HG03521 (cell line): Measurements from ENCODE around the gene CTDSP2.
"Not testable (repeated sequence)": the region's sequence is repeated elsewhere in the genome, so short reads cannot be mapped to it uniquely, and the experiment has no call there.

ENCODE experiments used
- ATAC-seq: cut with Tn5 transposase; IDR thresholded peaks from one replicate; pipeline ENCODE4 v1.9.1; 2021; ENCODE audit warnings: mild to moderate bottlenecking, moderate library complexity; ENCODE audit not compliant: unreplicated experiment

The CTDSP2 gene

GRCh38 chr12:57836442-57837375, 9.8 kb downstream of the CTDSP2 start:
- no peak for ATAC-seq

DNA sequence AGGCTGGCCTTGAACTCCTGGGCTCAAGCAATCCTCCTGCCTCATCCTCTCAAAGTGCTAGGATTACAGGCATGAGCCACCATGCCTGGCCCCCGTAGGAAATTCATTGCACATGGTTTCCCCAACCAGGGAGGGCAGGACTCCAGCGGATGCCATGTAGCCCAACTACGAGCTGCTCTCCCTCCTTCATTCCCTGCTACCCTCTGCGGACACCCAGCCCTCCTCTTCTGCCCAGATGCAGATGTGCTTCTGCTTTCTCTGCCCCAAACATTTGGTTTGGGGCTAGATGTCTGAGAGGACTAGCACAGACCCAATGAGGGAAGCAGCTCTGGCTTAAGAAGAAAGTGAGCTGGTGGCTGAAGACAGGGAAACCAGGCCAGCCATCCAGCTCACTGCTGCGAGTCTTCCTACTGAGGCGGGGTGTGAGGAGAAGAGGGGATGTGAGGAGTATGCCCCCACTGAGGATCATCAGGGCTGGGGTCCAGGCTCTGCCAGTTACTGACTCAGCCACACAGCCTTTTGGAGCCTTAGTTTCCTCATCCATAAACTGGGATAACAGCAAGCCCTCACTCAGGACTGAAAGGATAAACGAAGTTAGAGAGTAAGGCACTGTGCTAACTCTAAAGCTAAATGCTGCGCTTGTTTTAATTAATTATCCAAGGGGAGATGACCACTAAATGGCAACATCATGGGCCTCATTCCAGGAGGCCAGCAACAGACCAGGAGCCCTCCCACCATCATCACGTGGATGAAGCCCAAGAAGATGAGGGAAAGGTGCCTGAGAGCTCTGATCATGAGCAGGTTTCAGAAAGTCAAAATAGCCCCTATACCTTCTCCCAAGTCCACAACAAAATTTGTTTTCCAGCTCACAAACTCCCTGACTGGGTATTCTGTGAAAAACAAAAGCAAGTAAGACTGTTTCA, 10.9 kb downstream of the CTDSP2 start:
- no peak for ATAC-seq

GRCh38 chr12:57834086-57834876, 12.2 kb downstream of the CTDSP2 start:
- ATAC-seq = no peak

- no peak for ATAC-seq
These were observed 12.9 kb downstream of the CTDSP2 start for GRCh38 chr12:57833672-57834071.

DNA sequence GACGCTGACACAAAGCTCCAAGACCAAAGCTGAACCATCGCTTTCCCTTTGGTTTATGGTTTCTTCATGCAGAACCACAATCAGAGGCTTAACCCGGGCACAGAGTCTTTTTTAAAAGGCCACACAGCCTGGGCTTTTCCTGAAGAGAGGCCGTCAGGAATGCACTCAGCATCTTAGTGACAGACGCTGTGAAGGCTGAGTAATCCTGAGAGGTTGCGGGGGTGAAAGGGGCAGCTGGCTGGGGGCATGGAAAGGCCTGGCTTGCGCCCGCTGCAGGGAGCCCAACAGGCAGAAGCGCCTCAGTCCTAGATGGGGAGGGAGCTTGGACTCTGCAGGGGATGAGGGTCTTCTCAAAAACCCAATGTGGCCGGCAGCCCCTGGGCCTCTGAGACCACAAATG, 13.6 kb downstream of the CTDSP2 start:
- ATAC-seq = no peak

DNA sequence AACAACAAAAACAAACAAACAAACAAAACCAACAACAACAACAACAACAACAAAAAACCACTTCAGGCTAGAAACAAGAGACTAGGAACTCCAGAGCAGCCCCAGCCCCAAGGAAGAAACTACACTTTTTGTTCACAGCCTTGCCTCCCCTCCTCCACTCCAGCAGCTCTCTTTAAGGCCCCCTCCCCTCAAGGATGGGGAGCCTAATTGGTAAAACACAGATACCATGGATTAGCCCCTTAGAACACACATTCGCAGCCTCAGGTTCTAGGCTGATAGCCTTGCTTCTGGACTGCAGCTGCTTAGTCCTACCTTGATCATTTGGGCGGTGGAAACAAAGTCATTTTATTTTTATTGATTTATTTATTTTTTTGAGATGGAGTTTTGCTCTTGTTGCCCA, 16.1 kb downstream of the CTDSP2 start:
- ATAC-seq = no peak

- no peak for ATAC-seq
These were observed 17.3 kb downstream of the CTDSP2 start for GRCh38 chr12:57829025-57829777.

- no peak for ATAC-seq
These were observed 19.6 kb downstream of the CTDSP2 start for GRCh38 chr12:57826966-57827365.

DNA sequence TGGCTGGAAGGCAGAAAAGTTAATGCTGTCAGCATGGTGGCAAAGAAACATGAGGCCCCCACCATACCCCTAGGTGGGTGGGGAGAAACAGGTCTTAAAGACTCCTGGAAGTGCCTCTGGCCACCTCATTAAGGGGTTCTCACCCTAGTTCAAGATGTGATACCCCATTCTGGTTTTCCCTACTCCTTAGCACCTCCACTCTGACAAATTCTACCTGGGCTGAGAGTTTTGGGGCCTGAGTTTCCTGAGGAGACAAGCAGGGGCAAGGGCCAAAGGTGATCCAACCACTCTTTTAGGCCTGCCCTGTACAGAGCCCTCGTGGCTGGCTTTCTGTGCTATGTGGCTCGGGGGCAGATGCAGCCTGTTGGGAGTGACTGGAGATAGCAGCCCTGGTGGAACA, 20.1 kb downstream of the CTDSP2 start:
- ATAC-seq = no peak

DNA sequence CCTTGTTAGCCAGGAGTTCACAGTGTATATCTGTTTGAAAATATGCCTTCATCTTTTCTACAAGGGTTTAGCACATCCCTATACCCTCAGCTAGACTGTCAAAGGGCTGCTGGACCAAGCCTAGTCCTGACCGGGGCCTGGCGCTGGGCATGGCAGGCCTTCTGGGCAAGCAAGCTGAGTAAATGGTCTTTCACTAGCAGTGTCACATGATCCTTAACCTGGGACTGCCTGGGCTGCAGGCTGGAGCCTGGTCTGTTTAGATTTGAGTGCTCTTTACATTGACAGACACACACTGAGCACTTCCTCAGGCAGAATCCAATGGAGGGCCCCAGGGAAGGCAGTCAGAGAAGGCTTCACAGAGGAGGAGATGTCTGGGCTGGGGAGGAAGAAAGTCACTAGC, 21.1 kb downstream of the CTDSP2 start:
- no peak for ATAC-seq

DNA sequence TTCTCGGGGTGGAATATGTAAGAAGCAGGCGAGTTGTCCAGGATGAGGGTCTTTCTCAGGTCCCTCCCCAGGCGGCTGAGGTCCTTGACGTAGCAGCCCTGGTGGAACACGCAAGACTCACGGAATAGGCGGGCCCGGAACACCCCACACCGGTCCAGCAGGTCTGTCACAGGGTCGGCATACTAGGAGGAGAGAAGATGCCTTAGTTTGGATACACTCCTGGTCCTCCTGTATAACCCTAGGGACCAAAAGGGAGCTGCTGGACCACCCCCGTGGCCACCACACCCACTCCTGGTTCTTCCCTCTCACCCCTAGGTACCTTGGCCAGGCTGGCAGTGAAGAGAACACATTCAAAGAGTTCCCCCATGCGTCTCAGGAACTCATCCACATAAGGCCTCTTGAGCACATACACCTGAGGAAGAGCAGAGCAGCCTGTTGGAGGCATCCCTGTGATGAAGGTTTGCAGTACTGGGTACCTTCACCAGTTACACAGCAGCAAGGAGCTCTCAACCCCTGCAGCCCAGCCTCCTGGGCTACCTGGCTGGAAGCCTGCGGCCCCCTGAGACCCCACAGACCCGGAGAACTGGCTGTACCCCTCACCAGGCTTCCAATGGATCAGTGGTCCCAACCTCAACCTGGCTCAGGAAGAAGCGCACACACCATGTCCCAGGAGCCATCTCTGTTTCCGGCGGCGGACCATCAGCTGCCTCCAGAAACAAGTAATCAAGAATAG, 22.5 kb downstream of the CTDSP2 start:
- no peak for ATAC-seq

GRCh38 chr12:57823131-57823907, 23.2 kb downstream of the CTDSP2 start:
- no peak for ATAC-seq

DNA sequence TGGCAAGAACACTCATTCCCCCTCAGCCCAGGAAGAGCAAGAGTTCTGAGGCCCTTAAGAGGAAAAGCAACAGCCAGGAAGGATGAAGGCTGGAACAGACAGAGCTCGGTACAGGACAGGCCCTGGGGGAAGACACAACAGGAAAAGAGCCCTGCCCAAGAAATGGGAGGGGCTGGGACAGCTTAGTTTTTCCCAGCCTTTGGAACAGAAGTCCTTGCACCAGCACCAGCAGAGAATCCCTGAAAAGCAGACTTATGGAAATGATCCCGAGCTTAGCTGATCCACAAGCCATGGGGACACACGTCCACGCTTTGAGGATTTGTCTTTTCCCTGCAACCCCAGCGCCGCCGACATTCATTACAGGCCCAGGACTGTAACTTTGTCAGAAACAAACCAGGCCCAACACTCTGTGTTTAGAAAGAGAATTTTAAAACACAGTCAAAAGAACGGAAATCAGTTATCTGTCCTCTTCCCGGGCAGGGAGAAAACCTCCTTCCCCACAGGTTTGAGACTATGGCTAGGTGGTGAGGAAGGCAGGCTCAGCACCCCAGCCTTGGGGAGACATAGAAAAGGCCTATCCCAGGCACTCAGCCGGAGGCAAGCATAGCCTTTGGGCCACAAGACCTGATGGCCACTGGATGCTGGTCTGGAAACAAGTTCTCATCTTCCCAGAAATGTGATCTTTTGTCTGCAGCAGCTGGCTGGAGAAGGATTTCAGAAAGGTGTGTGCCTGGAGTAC, 24.0 kb downstream of the CTDSP2 start:
- ATAC-seq = no peak

- no peak for ATAC-seq
These were observed 24.9 kb downstream of the CTDSP2 start for GRCh38 chr12:57821474-57822214.

- ATAC-seq = not testable (repeated sequence)
These were observed 25.5 kb downstream of the CTDSP2 start for GRCh38 chr12:57821015-57821414.

- ATAC-seq = not testable (repeated sequence)
These were observed 26.4 kb downstream of the CTDSP2 start for GRCh38 chr12:57820119-57820518.

GRCh38 chr12:57817990-57818331, 28.6 kb downstream of the CTDSP2 start:
- ATAC-seq = not testable (repeated sequence)
